Nephron progenitor cell (in vitro differentiated cells): Measurements from ENCODE around the gene TNKS2.

Experiments used
- DNase-seq: peaks from one replicate; pipeline ENCODE4 v3.0.0; 2021
- H3K27ac Mint-ChIP-seq: 2 replicates; pipeline ENCODE4 v1.8.0; 2021; ENCODE audit warnings: mild to moderate bottlenecking, moderate library complexity, mixed read lengths
- H3K27me3 Mint-ChIP-seq: 2 replicates; pipeline ENCODE4 v1.8.0; 2021; ENCODE audit warnings: mild to moderate bottlenecking, low read depth, mixed read lengths; ENCODE audit not compliant: poor library complexity
- H3K36me3 Mint-ChIP-seq: 2 replicates; pipeline ENCODE4 v1.8.0; 2021; ENCODE audit warnings: low read depth, mixed read lengths
- H3K4me1 Mint-ChIP-seq: 2 replicates; pipeline ENCODE4 v1.8.0; 2021; ENCODE audit warnings: mixed read lengths
- H3K4me3 Mint-ChIP-seq: 2 replicates; pipeline ENCODE4 v1.8.0; 2021; ENCODE audit warnings: mild to moderate bottlenecking, moderate library complexity, mixed read lengths
- H3K9me3 Mint-ChIP-seq: 2 replicates; pipeline ENCODE4 v1.8.0; 2021; ENCODE audit warnings: mild to moderate bottlenecking, moderate library complexity, mixed read lengths
- TF ChIP-seq, protein P1 (sequence below): fragments of 200-600 bp; sonication (generic); IDR thresholded peaks from 2 replicates; pipeline ENCODE4 v1.5.0; 2021; ENCODE audit warnings: antibody characterized with exemption

Gene TNKS2

DNA sequence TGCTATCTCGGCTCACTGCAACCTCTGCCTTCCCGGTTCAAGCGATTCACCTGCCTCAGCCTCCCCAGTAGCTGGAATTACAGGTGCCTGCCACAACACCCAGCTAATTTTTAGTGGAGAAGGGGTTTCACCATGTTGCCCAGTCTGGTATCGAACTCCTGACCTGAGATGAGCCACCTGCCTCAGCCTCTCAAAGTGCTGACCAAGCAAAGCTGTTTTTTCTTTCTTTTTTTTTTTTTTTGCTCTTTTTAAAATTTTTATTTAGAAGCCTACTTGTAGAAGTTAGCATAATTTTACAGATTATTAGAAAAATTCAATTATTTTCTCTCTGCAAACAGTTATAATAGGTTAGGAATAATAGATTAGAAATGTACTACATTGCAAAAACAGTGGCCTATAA is 112.2 kb downstream of the TNKS2 start:
- Mint-ChIP-seq H3K36me3 (peaks cover 25% of the 10 kb centered on the region), H3K4me3 (no peak overlapping the region), H3K4me1 (peaks cover 30% of the 10 kb centered on the region), H3K27ac (no peak overlapping the region), H3K9me3 (peaks cover 10% of the 10 kb centered on the region), H3K27me3 (no peaks in the 10 kb centered on the region)
- no peak for DNase-seq
- TF ChIP-seq, protein P1, sequence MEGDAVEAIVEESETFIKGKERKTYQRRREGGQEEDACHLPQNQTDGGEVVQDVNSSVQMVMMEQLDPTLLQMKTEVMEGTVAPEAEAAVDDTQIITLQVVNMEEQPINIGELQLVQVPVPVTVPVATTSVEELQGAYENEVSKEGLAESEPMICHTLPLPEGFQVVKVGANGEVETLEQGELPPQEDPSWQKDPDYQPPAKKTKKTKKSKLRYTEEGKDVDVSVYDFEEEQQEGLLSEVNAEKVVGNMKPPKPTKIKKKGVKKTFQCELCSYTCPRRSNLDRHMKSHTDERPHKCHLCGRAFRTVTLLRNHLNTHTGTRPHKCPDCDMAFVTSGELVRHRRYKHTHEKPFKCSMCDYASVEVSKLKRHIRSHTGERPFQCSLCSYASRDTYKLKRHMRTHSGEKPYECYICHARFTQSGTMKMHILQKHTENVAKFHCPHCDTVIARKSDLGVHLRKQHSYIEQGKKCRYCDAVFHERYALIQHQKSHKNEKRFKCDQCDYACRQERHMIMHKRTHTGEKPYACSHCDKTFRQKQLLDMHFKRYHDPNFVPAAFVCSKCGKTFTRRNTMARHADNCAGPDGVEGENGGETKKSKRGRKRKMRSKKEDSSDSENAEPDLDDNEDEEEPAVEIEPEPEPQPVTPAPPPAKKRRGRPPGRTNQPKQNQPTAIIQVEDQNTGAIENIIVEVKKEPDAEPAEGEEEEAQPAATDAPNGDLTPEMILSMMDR: no peak
